GM12892 (cell line): ENCODE results near the gene NAA30.

Experiments used
- POLR2A ChIP-seq: IDR thresholded peaks from 2 replicates; pipeline ENCODE4 v1.6.1; 2011; ENCODE audit warnings: low read depth, low read length, control low read depth
- POLR2AphosphoS5 ChIP-seq: IDR thresholded peaks from 2 replicates; pipeline ENCODE4 v1.6.1; 2011; ENCODE audit warnings: low read depth, low read length, control low read depth

- TF ChIP-seq POLR2AphosphoS5: no peak
- TF ChIP-seq POLR2A: no peak
Measured at GRCh38 chr14:57364659-57365450, 25.5 kb upstream of the NAA30 start.
